Measurements from ENCODE around the gene MRPS22.

MRPS22 gene

GRCh38 chr3:139301654-139302053, 42.2 kb upstream of the MRPS22 start:
- Histone ChIP-seq H3K27ac (no peak overlapping the region), H3K9ac (ENCODE audit: insufficient read length) (no peak overlapping the region), H3K4me3 (no peak overlapping the region), H3K36me3 (ENCODE audit: insufficient read depth, low read length) (no peaks in the 10 kb centered on the region), H3K9me3 (ENCODE audit: low read depth, low read length) (no peaks in the 10 kb centered on the region)
- DNase-seq (ENCODE audit: low read depth, low spot score), result no peak
- TF ChIP-seq EZH2 (IDR thresholded peaks at IDR 0.05) (no peak), FOXP2 (optimal IDR thresholded peaks at IDR 0.05; ENCODE audit: control extremely low read depth, extremely low read length, insufficient read depth) (no peak), POLR2AphosphoS5 (IDR thresholded peaks at IDR 0.05; ENCODE audit: borderline replicate concordance, low read depth, low read length) (no peak)

GRCh38 chr3:139302084-139302800, 41.6 kb upstream of the MRPS22 start:
- H3K27ac ChIP-seq, result no peak overlapping the region

GRCh38 chr3:139302801-139303113, 41.1 kb upstream of the MRPS22 start:
- no peak overlapping the region for H3K27ac ChIP-seq
- no peak for DNase-seq (ENCODE audit: low read depth, low spot score)
- no peak overlapping the region for H3K4me3 ChIP-seq
- no peaks in the 10 kb centered on the region for H3K36me3 ChIP-seq (ENCODE audit: insufficient read depth, low read length)
- H3K9ac ChIP-seq (ENCODE audit: insufficient read length), result no peak overlapping the region
- TF ChIP-seq EZH2 (IDR thresholded peaks at IDR 0.05) (no peak), FOXP2 (optimal IDR thresholded peaks at IDR 0.05; ENCODE audit: control extremely low read depth, extremely low read length, insufficient read depth) (no peak), POLR2AphosphoS5 (IDR thresholded peaks at IDR 0.05; ENCODE audit: borderline replicate concordance, low read depth, low read length) (no peak)
- no peaks in the 10 kb centered on the region for H3K9me3 ChIP-seq (ENCODE audit: low read depth, low read length)

More at GRCh38 chr3:139302084-139302800, 41.6 kb upstream of the MRPS22 start:
- Histone ChIP-seq H3K4me3 (no peak overlapping the region), H3K9ac (ENCODE audit: insufficient read length) (no peak overlapping the region), H3K9me3 (ENCODE audit: low read depth, low read length) (no peaks in the 10 kb centered on the region), H3K36me3 (ENCODE audit: insufficient read depth, low read length) (no peaks in the 10 kb centered on the region)
- DNase-seq (ENCODE audit: low read depth, low spot score), result no peak
- TF ChIP-seq FOXP2 (optimal IDR thresholded peaks at IDR 0.05; ENCODE audit: control extremely low read depth, extremely low read length, insufficient read depth) (no peak), EZH2 (IDR thresholded peaks at IDR 0.05) (no peak), POLR2AphosphoS5 (IDR thresholded peaks at IDR 0.05; ENCODE audit: borderline replicate concordance, low read depth, low read length) (no peak)

DNA sequence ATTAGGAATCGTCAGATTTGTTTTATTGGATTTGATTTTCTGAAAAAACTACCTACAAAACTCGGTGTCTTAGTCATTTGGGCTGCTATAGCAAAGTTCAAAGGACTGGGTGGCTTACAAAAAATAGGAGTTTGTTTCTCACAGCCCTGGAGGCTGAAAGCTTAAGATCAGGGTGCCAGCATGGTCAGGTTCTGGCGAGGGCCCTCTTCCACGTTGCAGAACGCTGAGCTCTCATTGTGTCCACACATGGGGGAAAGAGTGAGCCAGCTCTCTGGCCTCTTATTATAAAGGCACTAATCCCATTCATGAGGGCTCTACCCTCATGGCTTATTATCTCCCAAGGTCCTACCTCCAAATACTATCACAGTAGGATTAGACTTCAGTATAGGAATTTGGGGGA, 40.6 kb upstream of the MRPS22 start:
- Histone ChIP-seq H3K4me3 (no peak overlapping the region), H3K27ac (no peak overlapping the region), H3K9ac (ENCODE audit: insufficient read length) (no peak overlapping the region), H3K36me3 (ENCODE audit: insufficient read depth, low read length) (no peaks in the 10 kb centered on the region), H3K9me3 (ENCODE audit: low read depth, low read length) (no peaks in the 10 kb centered on the region)
- DNase-seq (ENCODE audit: low read depth, low spot score), result no peak
- TF ChIP-seq FOXP2 (optimal IDR thresholded peaks at IDR 0.05; ENCODE audit: control extremely low read depth, extremely low read length, insufficient read depth), result no peak
- no peak for TF ChIP-seq POLR2AphosphoS5 (IDR thresholded peaks at IDR 0.05; ENCODE audit: borderline replicate concordance, low read depth, low read length)
- TF ChIP-seq EZH2 (IDR thresholded peaks at IDR 0.05), result no peak

DNA sequence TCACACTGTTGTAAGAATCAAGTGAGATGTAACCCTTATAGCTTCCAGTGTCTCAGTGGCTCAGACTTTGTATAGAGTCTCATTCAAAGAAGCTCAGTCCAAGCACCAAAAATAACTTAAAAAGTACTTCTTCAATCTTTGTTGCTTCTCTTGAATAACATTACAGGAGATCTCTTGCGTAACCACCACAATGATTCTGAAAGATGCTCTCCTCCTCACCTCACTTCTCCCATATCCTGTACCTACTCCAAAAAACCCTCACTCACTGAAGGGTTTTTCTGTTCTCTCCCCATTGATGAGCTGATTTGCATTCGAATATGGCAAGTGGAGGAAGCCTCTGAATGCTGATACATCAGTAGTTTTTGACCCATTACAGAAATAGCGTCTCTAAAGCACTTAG, 39.4 kb upstream of the MRPS22 start:
- H3K9me3 ChIP-seq (ENCODE audit: low read depth, low read length), result no peaks in the 10 kb centered on the region
- no peak overlapping the region for H3K9ac ChIP-seq (ENCODE audit: insufficient read length)
- H3K4me3 ChIP-seq, result no peak overlapping the region
- DNase-seq (ENCODE audit: low read depth, low spot score), result no peak
- no peaks in the 10 kb centered on the region for H3K36me3 ChIP-seq (ENCODE audit: insufficient read depth, low read length)
- no peak overlapping the region for H3K27ac ChIP-seq
- no peak for TF ChIP-seq POLR2AphosphoS5 (IDR thresholded peaks at IDR 0.05; ENCODE audit: borderline replicate concordance, low read depth, low read length)
- no peak for TF ChIP-seq FOXP2 (optimal IDR thresholded peaks at IDR 0.05; ENCODE audit: control extremely low read depth, extremely low read length, insufficient read depth)
- no peak for TF ChIP-seq EZH2 (IDR thresholded peaks at IDR 0.05)

- Histone ChIP-seq H3K9me3 (ENCODE audit: low read depth, low read length) (no peaks in the 10 kb centered on the region), H3K36me3 (ENCODE audit: insufficient read depth, low read length) (no peaks in the 10 kb centered on the region), H3K4me3 (no peak overlapping the region), H3K27ac (no peak overlapping the region), H3K9ac (ENCODE audit: insufficient read length) (no peak overlapping the region)
- DNase-seq (ENCODE audit: low read depth, low spot score), result no peak
- TF ChIP-seq FOXP2 (optimal IDR thresholded peaks at IDR 0.05; ENCODE audit: control extremely low read depth, extremely low read length, insufficient read depth), result no peak
These were observed 37.7 kb upstream of the MRPS22 start for GRCh38 chr3:139306078-139306477.

DNA sequence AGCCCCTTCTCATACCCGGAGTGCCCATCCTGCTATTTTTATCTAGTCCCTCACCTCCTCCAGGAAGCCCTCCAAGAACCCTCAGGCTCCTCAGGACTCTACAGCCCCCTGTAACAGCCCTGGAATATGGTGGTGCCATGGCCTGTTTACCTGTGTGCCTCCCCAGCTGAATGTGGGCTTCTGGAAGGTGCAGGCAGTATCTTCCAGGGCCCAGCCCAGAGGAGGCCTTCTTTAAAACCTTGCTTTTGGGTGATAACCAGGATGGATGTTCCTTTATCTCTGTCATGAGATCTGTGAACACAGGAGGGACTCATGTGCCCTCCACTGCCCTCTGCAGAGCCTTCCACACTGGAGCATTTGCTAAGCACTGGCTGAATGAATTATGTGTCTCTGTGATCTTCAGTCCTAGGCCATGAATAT, 36.7 kb upstream of the MRPS22 start:
- no peak for DNase-seq (ENCODE audit: low read depth, low spot score)
- no peak overlapping the region for H3K27ac ChIP-seq
- no peaks in the 10 kb centered on the region for H3K9me3 ChIP-seq (ENCODE audit: low read depth, low read length)
- no peak for TF ChIP-seq EZH2 (IDR thresholded peaks at IDR 0.05)
- no peak for TF ChIP-seq FOXP2 (optimal IDR thresholded peaks at IDR 0.05; ENCODE audit: control extremely low read depth, extremely low read length, insufficient read depth)
- no peak for TF ChIP-seq POLR2AphosphoS5 (IDR thresholded peaks at IDR 0.05; ENCODE audit: borderline replicate concordance, low read depth, low read length)
- H3K9ac ChIP-seq (ENCODE audit: insufficient read length), result no peak overlapping the region
- H3K36me3 ChIP-seq (ENCODE audit: insufficient read depth, low read length), result no peaks in the 10 kb centered on the region
- no peak overlapping the region for H3K4me3 ChIP-seq

- H3K9ac ChIP-seq (ENCODE audit: insufficient read length), result no peak overlapping the region
- H3K36me3 ChIP-seq (ENCODE audit: insufficient read depth, low read length), result no peaks in the 10 kb centered on the region
- H3K27ac ChIP-seq, result no peak overlapping the region
- H3K4me3 ChIP-seq, result no peak overlapping the region
- DNase-seq (ENCODE audit: low read depth, low spot score), result no peak
- TF ChIP-seq POLR2AphosphoS5 (IDR thresholded peaks at IDR 0.05; ENCODE audit: borderline replicate concordance, low read depth, low read length) (no peak), FOXP2 (optimal IDR thresholded peaks at IDR 0.05; ENCODE audit: control extremely low read depth, extremely low read length, insufficient read depth) (no peak), EZH2 (IDR thresholded peaks at IDR 0.05) (no peak)
- no peaks in the 10 kb centered on the region for H3K9me3 ChIP-seq (ENCODE audit: low read depth, low read length)
These were observed 35.9 kb upstream of the MRPS22 start for GRCh38 chr3:139307601-139308555.
